Esophagus (tissue), 2 donors: ENCODE results near the gene TRIM33. TPM values are rescaled to one million over a fixed set of nuclear protein-coding genes. Genes with fewer than 3 reads are reported as not detected.
A peak's percentile ranks its signal among the peaks of the same experiment; 100 is the strongest.

ENCODE experiments used
- H3K27ac ChIP-seq, 2 donors: one replicate each; pipeline ENCODE4 v1.5.1; 2013; ENCODE audit warnings: low read depth in 2 of 2, mild to moderate bottlenecking in 2 of 2, inconsistent platforms in 1 of 2, low read length in 1 of 2, moderate library complexity in 1 of 2
- H3K27me3 ChIP-seq, 2 donors: one replicate each; pipeline ENCODE4 v1.6.1; 2013; ENCODE audit warnings: low read length in 2 of 2, control low read depth in 1 of 2, mild to moderate bottlenecking in 1 of 2; ENCODE audit not compliant: insufficient read depth in 2 of 2, control insufficient read depth in 1 of 2
- H3K36me3 ChIP-seq, 2 donors: one replicate each; pipeline ENCODE4 v1.6.1; 2013; ENCODE audit warnings: low read length in 1 of 2; ENCODE audit not compliant: control insufficient read depth in 2 of 2, insufficient read depth in 2 of 2
- H3K4me1 ChIP-seq, 2 donors: one replicate each; pipeline ENCODE4 v1.6.1; 2013; ENCODE audit warnings: low read length in 1 of 2; ENCODE audit not compliant: control insufficient read depth in 2 of 2, insufficient read depth in 2 of 2
- H3K4me3 ChIP-seq, 2 donors: one replicate each; pipeline ENCODE4 v1.5.1; 2013; ENCODE audit warnings: low read length in 2 of 2, mild to moderate bottlenecking in 2 of 2, low read depth in 1 of 2, moderate library complexity in 1 of 2
- H3K9me3 ChIP-seq, 2 donors: one replicate each; pipeline ENCODE4 v1.6.1; 2013; ENCODE audit warnings: mild to moderate bottlenecking in 2 of 2, low read depth in 1 of 2, low read length in 1 of 2, moderate library complexity in 1 of 2; ENCODE audit not compliant: control insufficient read depth in 2 of 2, insufficient read depth in 1 of 2
- WGBS, 2 donors: extraction: QIAGEN DNeasy Blood & Tissue Kit; methylation state at CpG; one replicate each; pipeline ENCODE4 v1.1.7; 2013; 5-methylcytosine and 5-hydroxymethylcytosine counted together
- polyA plus RNA-seq, 2 donors: library from polyadenylated mRNA; stranded (reverse); fragments of 200-250 nt; gene quantifications; one replicate each; pipeline ENCODE4 v1.2.3, GENCODE V29; 2013
- donor health status: healthy with polysubstance abuse.
- donor health status: Bipolar disorder and iron deficiency.

The TRIM33 gene
- polyA plus RNA-seq, 2 donors, result 7.1 to 10.2 TPM

GRCh38 chr1:114517348-114517747, 6.3 kb upstream of the TRIM33 start:
- Histone ChIP-seq H3K9me3 (no peaks in the 10 kb centered on the region), H3K4me3 (no peak overlapping the region), H3K27ac (no peak overlapping the region), H3K36me3 (no peaks in the 10 kb centered on the region), H3K4me1 (peaks cover 0 to 2% of the 10 kb centered on the region in 2 donors), H3K27me3 (no peaks in the 10 kb centered on the region)
- 47 to 61% methylated on average over 2 of the region's 2 CpGs for WGBS, 2 donors

DNA sequence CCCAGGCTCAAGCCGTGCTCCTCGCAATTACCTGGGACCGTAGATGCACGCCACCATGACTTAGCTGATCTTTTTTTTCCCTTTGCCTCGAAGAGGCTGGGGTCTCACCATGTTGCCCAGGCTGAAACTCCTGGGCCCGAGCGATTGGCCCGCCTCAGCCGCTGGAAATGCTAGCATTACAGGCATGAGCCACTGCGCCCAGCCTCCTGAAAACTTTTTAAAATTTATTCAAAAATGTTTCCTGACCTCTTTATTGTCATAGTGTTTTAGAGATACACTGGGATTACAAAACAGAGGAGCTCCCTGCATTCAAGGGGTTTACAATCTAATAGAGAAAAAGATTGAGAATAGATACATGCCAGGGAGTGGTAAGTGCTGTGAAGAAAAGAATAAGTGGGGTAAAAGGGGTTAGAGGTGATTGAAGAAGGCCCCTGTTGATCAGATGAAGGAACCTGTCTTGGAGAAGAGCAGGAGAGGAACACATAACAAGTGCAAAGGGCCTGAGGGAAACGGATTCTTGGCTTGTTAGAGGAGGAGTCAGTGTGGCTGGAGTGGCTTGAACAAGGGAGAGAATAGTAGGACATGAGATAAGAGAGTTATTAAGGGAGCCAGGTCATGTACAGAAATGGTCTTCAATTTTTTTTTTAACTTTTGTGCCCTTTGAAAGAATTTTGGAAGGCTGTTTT, 1.7 kb upstream of the TRIM33 start:
- no peaks in the 10 kb centered on the region for H3K27me3 ChIP-seq
- no peaks in the 10 kb centered on the region for H3K9me3 ChIP-seq
- WGBS, 2 donors, result 87 to 90% methylated on average over 11 of the region's 11 CpGs
- H3K27ac ChIP-seq, result no peak overlapping the region
- no peaks in the 10 kb centered on the region for H3K36me3 ChIP-seq
- peaks cover 0 to 2% of the 10 kb centered on the region in 2 donors for H3K4me1 ChIP-seq
- peak overlapping the region in 1 of 2 donors; percentile 83 for H3K4me3 ChIP-seq

DNA sequence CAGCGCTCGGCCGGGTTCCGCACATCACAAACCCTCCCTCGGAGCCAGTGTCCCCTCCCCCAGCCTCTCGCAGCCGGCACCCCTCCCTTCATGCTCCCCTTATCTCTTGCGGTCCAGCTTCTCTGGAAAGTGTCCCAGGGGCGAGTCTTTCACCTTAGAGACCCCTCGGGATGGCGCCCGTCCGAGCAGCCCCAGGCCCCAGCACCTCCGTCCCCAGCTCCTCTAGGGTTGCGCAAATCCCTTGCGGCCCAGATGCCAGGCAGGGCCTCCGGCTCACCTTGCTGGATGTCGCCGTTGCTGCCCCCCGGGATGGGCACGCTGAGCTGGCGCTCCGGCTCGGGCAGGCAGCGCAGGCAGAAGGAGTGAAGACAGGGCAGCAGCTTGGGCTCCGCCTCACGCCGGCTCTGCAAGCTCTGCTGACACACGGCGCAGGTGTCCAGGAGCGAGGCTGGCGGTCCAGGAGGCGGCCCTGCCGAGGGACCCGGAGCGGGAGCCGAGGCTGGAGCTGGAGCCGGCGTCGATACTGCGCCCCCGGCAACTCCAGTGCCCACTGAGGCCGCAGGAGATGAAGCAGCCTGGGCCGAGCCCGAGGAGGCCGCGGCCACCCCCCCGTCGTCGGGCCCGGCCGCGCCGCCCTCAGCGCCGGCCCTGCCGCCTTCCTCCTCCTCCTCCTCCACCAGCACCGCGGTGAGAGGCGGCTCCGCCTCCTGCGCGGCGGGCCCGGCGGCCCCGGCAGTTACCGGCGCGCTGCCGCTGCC, 550 bp downstream of the TRIM33 start:
- peaks cover 0 to 2% of the 10 kb centered on the region in 2 donors for H3K4me1 ChIP-seq
- no peaks in the 10 kb centered on the region for H3K27me3 ChIP-seq
- WGBS, 2 donors, result 0 to 1% methylated on average over 44 to 71 of the region's 71 CpGs
- peak overlapping the region; percentile 83 to 89 for H3K4me3 ChIP-seq
- H3K27ac ChIP-seq, result peak overlapping the region; percentile 99 to 100
- no peaks in the 10 kb centered on the region for H3K9me3 ChIP-seq
- no peaks in the 10 kb centered on the region for H3K36me3 ChIP-seq

DNA sequence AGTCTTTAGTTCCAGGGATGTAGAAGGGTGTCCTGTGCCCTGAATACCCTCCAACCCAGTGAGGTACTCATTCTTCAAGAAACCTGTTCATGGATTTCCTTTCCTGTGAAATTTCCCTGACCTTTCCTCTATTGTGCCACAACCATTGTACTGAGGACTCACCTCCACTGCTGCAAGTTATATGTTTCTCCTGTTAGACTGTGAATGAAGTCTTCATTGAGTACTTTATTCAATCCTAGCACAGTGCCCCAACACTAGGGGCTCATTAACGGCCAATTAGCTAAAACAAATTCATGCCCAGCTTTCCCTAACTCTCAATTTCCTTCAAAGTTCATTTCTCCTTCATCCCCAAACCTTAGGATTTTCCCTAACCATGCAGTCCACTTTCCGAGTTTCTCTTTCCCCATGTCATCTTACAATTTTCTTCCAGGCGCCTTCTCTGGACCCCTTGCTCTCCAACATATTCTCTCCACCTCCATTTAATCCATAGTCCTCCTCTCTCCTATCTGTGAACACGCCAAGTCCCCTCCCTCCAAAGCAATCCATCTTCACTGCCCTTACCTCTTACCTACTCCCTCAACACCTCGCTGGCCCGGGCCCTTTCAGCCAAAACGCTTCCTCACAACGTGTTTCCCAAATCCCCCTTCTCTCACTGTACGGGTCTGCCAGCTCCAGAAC, 1.3 kb downstream of the TRIM33 start:
- H3K4me3 ChIP-seq, result peak overlapping the region; percentile 83 to 89
- no peaks in the 10 kb centered on the region for H3K27me3 ChIP-seq
- H3K27ac ChIP-seq, result peak overlapping the region in 1 of 2 donors; percentile 99
- WGBS, 2 donors, result 2 to 3% methylated on average over 9 of the region's 9 CpGs
- no peaks in the 10 kb centered on the region for H3K9me3 ChIP-seq
- no peaks in the 10 kb centered on the region for H3K36me3 ChIP-seq
- peaks cover 0 to 2% of the 10 kb centered on the region in 2 donors for H3K4me1 ChIP-seq

DNA sequence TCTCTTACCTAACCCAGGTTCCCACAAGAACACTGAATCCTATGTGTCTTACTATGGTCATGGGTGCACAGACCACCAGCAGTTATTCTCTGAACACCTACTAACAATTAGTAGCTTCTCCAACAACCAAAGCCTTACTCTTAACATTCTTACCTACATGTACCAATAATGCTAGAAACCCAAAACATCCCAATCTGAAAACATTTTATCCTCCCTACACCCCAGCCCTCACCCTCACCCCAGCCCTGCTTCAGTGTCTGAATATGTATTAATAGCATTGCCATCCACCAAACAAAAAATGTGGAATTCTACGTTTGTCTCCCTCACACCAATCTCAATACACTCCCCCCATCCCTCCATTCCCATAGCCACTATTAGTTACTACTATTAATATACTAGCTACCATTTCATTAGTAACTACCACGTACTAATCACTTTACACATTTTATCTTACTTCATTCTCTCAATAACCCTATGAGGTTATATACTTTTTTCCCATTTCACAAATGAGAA, 2.6 kb downstream of the TRIM33 start:
- no peaks in the 10 kb centered on the region for H3K27me3 ChIP-seq
- 49 to 64% methylated on average over 2 of the region's 2 CpGs for WGBS, 2 donors
- H3K9me3 ChIP-seq, result no peaks in the 10 kb centered on the region
- no peak overlapping the region for H3K4me3 ChIP-seq
- H3K4me1 ChIP-seq, result peaks cover 0 to 2% of the 10 kb centered on the region in 2 donors
- H3K36me3 ChIP-seq, result no peaks in the 10 kb centered on the region
- H3K27ac ChIP-seq, result no peak overlapping the region

GRCh38 chr1:114507513-114507912, 3.5 kb downstream of the TRIM33 start:
- H3K4me1 ChIP-seq, result peaks cover 0 to 2% of the 10 kb centered on the region in 2 donors

DNA sequence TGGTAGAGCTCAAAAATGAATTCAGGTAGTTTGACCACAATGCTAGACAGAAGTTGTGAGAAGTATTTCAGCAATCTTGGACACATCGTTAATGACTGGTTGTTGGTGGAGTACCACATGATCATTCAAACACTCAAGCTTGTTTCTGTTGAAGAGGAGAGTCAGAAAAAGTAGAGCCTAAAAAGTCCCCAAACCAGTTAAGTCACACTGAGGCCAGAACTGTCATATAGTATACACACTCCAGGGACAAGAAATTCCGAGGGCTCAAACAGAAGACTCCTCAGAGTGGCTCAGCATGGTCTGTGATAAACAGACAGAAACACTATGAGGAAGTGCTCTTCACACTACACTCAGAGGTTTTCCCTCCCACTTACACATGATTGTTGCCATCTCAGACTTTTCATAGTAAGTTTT, 5.8 kb downstream of the TRIM33 start:
- WGBS, 2 donors, result 48 to 49% methylated on average over 2 of the region's 2 CpGs
- no peak overlapping the region for H3K27ac ChIP-seq

More at GRCh38 chr1:114507513-114507912, 3.5 kb downstream of the TRIM33 start:
- no peaks in the 10 kb centered on the region for H3K9me3 ChIP-seq
- H3K27ac ChIP-seq, result no peak overlapping the region
- no peaks in the 10 kb centered on the region for H3K27me3 ChIP-seq
- no peak overlapping the region for H3K4me3 ChIP-seq
- WGBS, 2 donors, result 47 to 55% methylated on average over 3 of the region's 3 CpGs
- H3K36me3 ChIP-seq, result no peaks in the 10 kb centered on the region

GRCh38 chr1:114503916-114504422, 7.0 kb downstream of the TRIM33 start:
- Histone ChIP-seq H3K27ac (no peak overlapping the region), H3K4me1 (no peaks in the 10 kb centered on the region), H3K9me3 (no peaks in the 10 kb centered on the region), H3K4me3 (no peak overlapping the region), H3K27me3 (no peaks in the 10 kb centered on the region), H3K36me3 (no peaks in the 10 kb centered on the region)
- 70 to 77% methylated on average over 7 of the region's 7 CpGs for WGBS, 2 donors

More for the DNA sequence above, 5.8 kb downstream of the TRIM33 start:
- H3K9me3 ChIP-seq, result no peaks in the 10 kb centered on the region
- no peaks in the 10 kb centered on the region for H3K4me1 ChIP-seq
- H3K4me3 ChIP-seq, result no peak overlapping the region
- H3K36me3 ChIP-seq, result no peaks in the 10 kb centered on the region
- H3K27me3 ChIP-seq, result no peaks in the 10 kb centered on the region

DNA sequence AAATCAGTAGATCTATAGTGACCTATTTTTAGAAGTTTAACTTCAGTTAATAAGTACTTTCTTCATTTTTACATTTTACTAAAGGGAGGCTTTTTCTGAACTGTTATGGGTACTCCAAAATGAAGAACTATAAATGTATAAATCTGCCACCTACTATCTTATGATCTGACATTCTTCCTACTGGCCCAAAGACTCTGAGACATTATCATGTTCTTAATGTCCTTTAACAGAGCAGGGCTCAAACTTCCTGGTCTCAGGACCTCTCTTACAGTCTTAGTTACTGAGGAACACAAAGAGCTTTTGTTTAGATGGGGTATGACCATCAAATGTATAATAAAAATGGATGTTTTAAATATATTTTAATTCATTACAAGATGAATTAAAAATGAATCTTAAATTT, 8.9 kb downstream of the TRIM33 start:
- Histone ChIP-seq H3K27ac (no peak overlapping the region), H3K4me3 (no peak overlapping the region), H3K4me1 (no peaks in the 10 kb centered on the region), H3K27me3 (no peaks in the 10 kb centered on the region), H3K9me3 (no peaks in the 10 kb centered on the region), H3K36me3 (no peaks in the 10 kb centered on the region)
